GM13976 (cell line): Measurements from ENCODE around the gene HS3ST3B1.

ENCODE experiments used
- DNase-seq: peaks from one replicate; pipeline ENCODE4 v3.0.0; 2012; ENCODE audit warnings: low spot score
- in situ Hi-C: fragments of 300-500 bp; cut with MboI; formaldehyde crosslinking; loops from one replicate; pipeline ENCODE4 v1.12.0; 2022; ENCODE audit warnings: low sequenced_read_pairs, mixed read lengths, inconsistent platforms; ENCODE audit not compliant: unreplicated experiment
- TF ChIP-seq, protein P1 (sequence below): IDR thresholded peaks from 2 replicates; pipeline ENCODE4 v1.5.1; 2012; ENCODE audit warnings: borderline replicate concordance, mild to moderate bottlenecking; ENCODE audit not compliant: insufficient read depth; ENCODE audit errors: extremely low read depth, missing control alignments, control extremely low read depth

The HS3ST3B1 gene

DNA sequence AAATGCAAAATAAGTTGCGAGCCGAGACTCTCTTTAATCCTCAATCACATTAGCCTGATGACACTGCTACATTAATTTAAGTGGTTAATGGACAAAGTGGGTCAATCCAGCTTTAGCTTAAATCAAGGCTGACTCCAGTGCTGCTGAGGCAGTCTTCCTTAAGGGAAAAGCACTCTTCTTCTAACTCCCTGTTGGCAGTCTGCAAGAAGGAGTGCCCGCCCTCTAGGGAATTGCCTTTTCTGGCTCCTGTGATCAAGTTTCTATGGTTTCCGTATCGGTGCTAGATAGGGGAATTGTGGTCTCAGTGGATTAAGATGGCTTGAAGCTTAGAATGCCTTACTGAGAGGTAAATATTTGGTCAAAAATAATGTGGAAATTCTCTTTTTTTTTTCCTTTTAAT is 41.0 kb downstream of the HS3ST3B1 start:
- DNase-seq, result no peak
- in situ Hi-C loops, result no loop called here
- TF ChIP-seq, protein P1, sequence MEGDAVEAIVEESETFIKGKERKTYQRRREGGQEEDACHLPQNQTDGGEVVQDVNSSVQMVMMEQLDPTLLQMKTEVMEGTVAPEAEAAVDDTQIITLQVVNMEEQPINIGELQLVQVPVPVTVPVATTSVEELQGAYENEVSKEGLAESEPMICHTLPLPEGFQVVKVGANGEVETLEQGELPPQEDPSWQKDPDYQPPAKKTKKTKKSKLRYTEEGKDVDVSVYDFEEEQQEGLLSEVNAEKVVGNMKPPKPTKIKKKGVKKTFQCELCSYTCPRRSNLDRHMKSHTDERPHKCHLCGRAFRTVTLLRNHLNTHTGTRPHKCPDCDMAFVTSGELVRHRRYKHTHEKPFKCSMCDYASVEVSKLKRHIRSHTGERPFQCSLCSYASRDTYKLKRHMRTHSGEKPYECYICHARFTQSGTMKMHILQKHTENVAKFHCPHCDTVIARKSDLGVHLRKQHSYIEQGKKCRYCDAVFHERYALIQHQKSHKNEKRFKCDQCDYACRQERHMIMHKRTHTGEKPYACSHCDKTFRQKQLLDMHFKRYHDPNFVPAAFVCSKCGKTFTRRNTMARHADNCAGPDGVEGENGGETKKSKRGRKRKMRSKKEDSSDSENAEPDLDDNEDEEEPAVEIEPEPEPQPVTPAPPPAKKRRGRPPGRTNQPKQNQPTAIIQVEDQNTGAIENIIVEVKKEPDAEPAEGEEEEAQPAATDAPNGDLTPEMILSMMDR, result no peak

DNA sequence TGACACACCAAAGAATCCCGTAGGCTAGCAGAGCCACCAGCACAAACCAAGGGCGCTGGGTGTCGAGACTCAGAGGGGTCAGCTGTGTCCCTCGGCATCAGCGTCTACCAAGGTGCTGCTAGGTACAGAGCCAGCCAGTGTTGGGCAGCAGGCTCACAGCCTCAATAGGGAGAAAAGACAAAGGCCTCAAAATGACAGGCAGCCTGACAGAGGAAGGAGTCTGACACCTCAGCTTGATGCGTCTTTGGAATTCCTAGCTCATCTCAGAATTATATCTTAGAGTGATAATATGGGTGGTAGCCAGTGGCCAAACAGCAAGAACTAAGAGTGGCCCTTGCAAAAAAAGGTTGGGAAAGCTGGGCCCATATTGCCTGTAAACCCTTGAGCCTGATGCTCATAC is 45.9 kb downstream of the HS3ST3B1 start:
- DNase-seq, result no peak
- in situ Hi-C loops, result no loop called here
- TF ChIP-seq, protein P1, result no peak

DNA sequence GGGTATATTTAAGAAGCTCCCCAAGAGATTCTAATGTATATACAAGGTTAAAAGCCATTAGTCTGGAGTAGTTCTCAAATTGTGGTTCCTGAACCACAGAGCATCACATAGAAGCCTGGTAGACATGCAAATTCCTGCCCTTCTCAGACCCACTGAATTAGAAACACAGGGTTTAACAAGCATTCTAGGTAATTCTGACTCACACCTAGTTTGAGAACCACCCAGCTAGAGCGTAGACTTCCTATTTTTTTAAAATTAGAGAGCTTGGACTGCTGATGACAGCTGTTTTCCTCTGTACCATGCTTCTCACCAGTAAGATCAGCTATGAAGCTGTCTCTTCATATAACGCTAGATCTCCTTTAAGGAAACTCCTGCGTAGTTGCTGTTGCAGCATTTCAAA is 50.6 kb downstream of the HS3ST3B1 start:
- DNase-seq, result peak; percentile 42
- in situ Hi-C loops, result no loop called here
- TF ChIP-seq, protein P1, result no peak

DNA sequence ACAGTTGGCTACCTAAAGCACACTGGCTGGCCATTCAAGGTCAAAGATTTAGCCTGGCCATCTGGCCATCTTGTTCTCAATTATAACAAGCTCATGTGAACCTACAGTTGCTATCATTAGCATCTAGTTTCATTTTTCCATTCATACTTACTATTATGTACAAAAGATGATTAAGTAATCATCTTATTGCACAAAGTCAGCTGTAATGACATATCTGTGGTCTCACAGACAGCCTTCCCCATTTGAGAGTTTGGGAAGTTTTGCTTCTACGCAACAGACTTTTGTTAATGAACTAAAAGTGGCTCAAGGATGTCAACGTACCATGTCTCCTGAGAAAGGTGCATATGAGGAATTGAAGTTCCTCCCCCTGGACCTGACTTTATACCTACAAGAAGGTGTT is 51.3 kb downstream of the HS3ST3B1 start:
- no peak for DNase-seq
- TF ChIP-seq, protein P1, result no peak
- in situ Hi-C loops, result no loop called here

DNA sequence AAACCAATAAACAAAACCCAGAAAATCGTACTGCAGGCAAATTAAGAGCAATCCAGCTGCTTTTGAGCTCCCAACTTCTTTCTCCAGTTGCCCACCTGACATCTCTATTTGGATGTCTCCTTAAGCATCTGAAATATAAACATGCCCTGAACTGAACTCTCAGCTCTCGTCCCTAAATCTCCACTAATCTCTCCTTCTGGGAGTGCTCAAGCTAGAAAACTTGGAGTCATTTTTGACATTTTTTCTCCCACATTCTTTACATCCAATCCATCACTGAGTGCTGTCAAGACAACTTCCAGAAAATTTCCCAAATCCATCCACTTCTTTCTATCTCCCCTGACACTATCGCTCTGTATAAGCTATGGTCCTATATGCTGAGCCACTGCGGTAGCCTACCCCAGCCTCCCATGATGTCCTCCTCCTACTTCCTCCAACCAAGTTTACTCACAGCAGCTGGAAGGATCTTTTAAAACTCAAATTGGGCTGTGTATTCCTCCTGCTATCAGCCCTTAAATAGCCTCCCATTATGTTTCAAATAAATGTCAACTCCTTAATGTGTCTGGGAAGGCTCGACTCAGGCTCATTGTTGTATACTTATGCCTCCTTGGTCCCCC is 53.1 kb downstream of the HS3ST3B1 start:
- in situ Hi-C loops, result no loop called here
- DNase-seq, result no peak
- TF ChIP-seq, protein P1, result no peak

DNA sequence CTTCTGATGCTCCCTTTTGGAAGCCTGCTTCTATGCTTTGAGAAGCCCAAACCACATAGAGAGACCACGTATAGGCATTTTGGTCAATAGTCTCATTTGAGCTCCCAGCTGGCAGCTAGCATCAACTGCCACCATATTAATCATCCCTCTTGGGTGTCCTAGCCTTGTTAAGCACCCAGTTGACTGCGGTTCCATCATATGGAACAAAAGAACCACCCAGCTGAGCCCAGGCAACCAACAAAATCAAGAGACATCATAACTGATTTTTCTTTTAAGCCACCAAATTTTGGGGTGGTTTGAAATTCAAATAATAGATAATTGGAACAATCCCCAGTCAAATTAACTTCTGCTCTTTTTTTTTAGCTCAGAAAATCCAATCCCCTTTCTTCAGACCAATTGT is 53.9 kb downstream of the HS3ST3B1 start:
- DNase-seq, result no peak
- TF ChIP-seq, protein P1, result no peak
- in situ Hi-C loops, result no loop called here
